HepG2 (cell line): ENCODE results near the gene FKBP8. TPM values are rescaled to one million over a fixed set of nuclear protein-coding genes. Genes with fewer than 3 reads are reported as not detected.

Experiments
- ARHGAP35 ChIP-seq: sonication (generic); formaldehyde crosslinking; IDR thresholded peaks from 2 replicates; pipeline ENCODE4 v1.9.0; 2022; ENCODE audit warnings: mild to moderate bottlenecking, inconsistent platforms, moderate library complexity, missing genetic modification reagents, borderline replicate concordance
- FLYWCH1 ChIP-seq: sonication (generic); formaldehyde crosslinking; IDR thresholded peaks from 2 replicates; pipeline ENCODE4 v1.8.1; 2023; ENCODE audit warnings: mild to moderate bottlenecking, missing genetic modification reagents
- FOXM1 ChIP-seq: sonication (generic); formaldehyde crosslinking; IDR thresholded peaks from 2 replicates; pipeline ENCODE4 v1.5.0; 2020; ENCODE audit warnings: missing genetic modification reagents
- IRF2 ChIP-seq: IDR thresholded peaks from 2 replicates; pipeline ENCODE4 v1.6.1; 2018; ENCODE audit warnings: missing genetic modification reagents, missing compliant biosample characterization
- KLF12 ChIP-seq: sonication (generic); formaldehyde crosslinking; IDR thresholded peaks from 2 replicates; pipeline ENCODE4 v1.4.0; 2020; ENCODE audit warnings: missing genetic modification reagents, borderline replicate concordance
- MATR3 ChIP-seq: sonication (generic); formaldehyde crosslinking; IDR thresholded peaks from 2 replicates; pipeline ENCODE4 v1.4.0; 2020; ENCODE audit warnings: missing genetic modification reagents
- MXD4 ChIP-seq: IDR thresholded peaks from 2 replicates; pipeline ENCODE4 v1.6.1; 2016; ENCODE audit warnings: mild to moderate bottlenecking, missing biosample characterization, missing genetic modification reagents
- NRL ChIP-seq: sonication (generic); formaldehyde crosslinking; IDR thresholded peaks from 2 replicates; pipeline ENCODE4 v1.5.0; 2020; ENCODE audit warnings: missing genetic modification reagents, mild to moderate bottlenecking, moderate library complexity, borderline replicate concordance
- PAXIP1 ChIP-seq: sonication (generic); formaldehyde crosslinking; conservative IDR thresholded peaks from 2 replicates; pipeline ENCODE4 v1.4.0; 2020; ENCODE audit warnings: mild to moderate bottlenecking, missing genetic modification reagents, moderate library complexity
- THAP11 ChIP-seq: IDR thresholded peaks from 2 replicates; pipeline ENCODE4 v1.6.1; 2016; ENCODE audit warnings: missing biosample characterization, missing genetic modification reagents
- ZBTB20 ChIP-seq: sonication (generic); formaldehyde crosslinking; IDR thresholded peaks from 2 replicates; pipeline ENCODE4 v1.8.1; 2023; ENCODE audit warnings: missing genetic modification reagents, low read depth, mild to moderate bottlenecking, borderline replicate concordance
- ZNF546 ChIP-seq: sonication (generic); formaldehyde crosslinking; conservative IDR thresholded peaks from 2 replicates; pipeline ENCODE4 v1.8.1; 2023; ENCODE audit warnings: mild to moderate bottlenecking, missing genetic modification reagents
- ZNF547 ChIP-seq: sonication (generic); formaldehyde crosslinking; IDR thresholded peaks from 2 replicates; pipeline ENCODE4 v1.5.1; 2020; ENCODE audit warnings: mild to moderate bottlenecking, missing genetic modification reagents
- polyA plus RNA-seq, 8 experiments: library from polyadenylated mRNA; depleted of rRNA in 3 of 8; stranded (reverse) in 7 of 8; unstranded in 1 of 8; fragments of >200 nt; fragmentation: Illumina TruSeq in 4 of 8; extraction: Trizol in 4 of 8; gene quantifications; 2 replicates each; pipeline versions ENCODE4 v1.2.1 to v1.2.3, GENCODE V29; 2011 to 2016; ENCODE audit warnings: low read depth in 4 of 8, missing spikeins in 1 of 8, mixed read lengths in 1 of 8; ENCODE audit not compliant: insufficient read depth in 1 of 8
- total RNA-seq, 5 experiments: library from RNA; depleted of rRNA; stranded (reverse); fragments of >200 nt; fragmentation: Illumina TruSeq; extraction: Trizol; gene quantifications; 2 replicates each; pipeline ENCODE4 v1.2.3, GENCODE V29; 2016; ENCODE audit warnings: low read depth in 1 of 5
- TF ChIP-seq, protein P1 (sequence below), 2 experiments: sonication (generic) in 1 of 2; formaldehyde crosslinking in 1 of 2; IDR thresholded peaks; 2 replicates each; pipeline versions ENCODE4 v1.4.0 to v1.6.1; 2016 to 2020; ENCODE audit warnings: borderline replicate concordance in 1 of 2, low read depth in 1 of 2, mild to moderate bottlenecking in 1 of 2, missing genetic modification reagents in 1 of 2
- TF ChIP-seq, protein P2 (sequence below): sonication (generic); formaldehyde crosslinking; IDR thresholded peaks from 2 replicates; pipeline ENCODE4 v1.5.0; 2020; ENCODE audit warnings: missing genetic modification reagents, mild to moderate bottlenecking, borderline replicate concordance
- TF ChIP-seq, protein P3 (sequence below): IDR thresholded peaks from 2 replicates; pipeline ENCODE4 v1.6.1; 2016
- TF ChIP-seq, protein P4 (sequence below): sonication (generic); formaldehyde crosslinking; IDR thresholded peaks from 2 replicates; pipeline ENCODE4 v1.4.0; 2020; ENCODE audit warnings: mild to moderate bottlenecking, missing genetic modification reagents

FKBP8 gene
- total and polyA plus RNA-seq, 2 of the 13 experiments (the other 11 are each of a cell fraction or from before 2014, with no cell fraction given) = 81.7 to 93.9 TPM

DNA sequence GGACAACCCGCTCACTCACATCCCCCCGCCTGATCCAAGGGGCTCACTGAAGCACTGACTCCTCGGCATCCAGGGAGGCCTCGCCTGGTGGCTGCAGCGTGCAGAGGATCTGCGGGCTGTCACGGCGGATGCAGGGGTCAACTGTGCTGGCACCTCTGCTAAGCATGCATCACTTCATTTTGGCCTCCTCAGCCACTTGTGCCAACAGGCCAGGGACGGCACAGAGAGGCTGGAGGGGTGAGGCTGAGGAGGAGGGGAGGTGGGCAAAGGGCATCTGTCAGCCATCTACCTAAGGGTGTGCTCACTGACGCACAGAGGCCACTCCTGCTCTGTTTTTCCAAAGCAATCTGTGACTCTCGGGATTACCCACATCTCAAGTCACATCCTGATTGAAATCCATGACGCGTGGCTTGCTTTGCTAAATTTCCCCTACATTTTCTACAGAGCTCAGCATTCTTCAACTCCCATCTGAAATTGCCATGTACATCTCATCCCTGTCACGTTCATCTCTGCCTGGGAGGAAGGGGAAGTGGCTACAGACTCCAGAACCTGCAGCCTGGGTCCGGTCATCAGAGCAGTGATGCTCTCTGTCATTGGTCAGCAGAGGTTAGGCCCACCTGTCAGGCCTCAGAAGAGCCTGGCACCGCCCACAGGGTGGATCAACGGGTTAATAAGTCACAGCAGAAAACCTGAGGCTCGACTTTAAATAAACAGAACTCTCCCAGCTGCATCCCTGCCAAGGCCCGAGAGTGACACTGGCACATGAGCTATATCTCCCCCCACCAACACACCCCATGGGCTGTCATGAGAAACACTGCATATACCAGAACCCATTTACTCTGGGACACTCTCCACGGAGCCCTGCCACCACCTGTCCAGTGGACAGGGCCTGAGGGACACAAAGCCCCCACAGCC, 39.1 kb downstream of the FKBP8 start (continued):
- TF ChIP-seq, protein P1, sequence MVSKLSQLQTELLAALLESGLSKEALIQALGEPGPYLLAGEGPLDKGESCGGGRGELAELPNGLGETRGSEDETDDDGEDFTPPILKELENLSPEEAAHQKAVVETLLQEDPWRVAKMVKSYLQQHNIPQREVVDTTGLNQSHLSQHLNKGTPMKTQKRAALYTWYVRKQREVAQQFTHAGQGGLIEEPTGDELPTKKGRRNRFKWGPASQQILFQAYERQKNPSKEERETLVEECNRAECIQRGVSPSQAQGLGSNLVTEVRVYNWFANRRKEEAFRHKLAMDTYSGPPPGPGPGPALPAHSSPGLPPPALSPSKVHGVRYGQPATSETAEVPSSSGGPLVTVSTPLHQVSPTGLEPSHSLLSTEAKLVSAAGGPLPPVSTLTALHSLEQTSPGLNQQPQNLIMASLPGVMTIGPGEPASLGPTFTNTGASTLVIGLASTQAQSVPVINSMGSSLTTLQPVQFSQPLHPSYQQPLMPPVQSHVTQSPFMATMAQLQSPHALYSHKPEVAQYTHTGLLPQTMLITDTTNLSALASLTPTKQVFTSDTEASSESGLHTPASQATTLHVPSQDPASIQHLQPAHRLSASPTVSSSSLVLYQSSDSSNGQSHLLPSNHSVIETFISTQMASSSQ (IDR thresholded peaks at IDR 0.05; ENCODE audit: low read depth) = peak; percentile 79
- TF ChIP-seq, protein P1 (CRISPR knock-in tag; IDR thresholded peaks at IDR 0.05; ENCODE audit: borderline replicate concordance) = peak; percentile 89; the same call in 1 of the 2 replicates
- peak; percentile 40; the same call in 1 of the 2 replicates for TF ChIP-seq ZBTB20 (CRISPR knock-in tag)
- TF ChIP-seq ZNF547 (CRISPR knock-in tag) = 0 out of 2 replicates have a peak, but pooled peaks have one; percentile 55
- 0 out of 2 replicates have a peak, but pooled peaks have one; percentile 28 for TF ChIP-seq ZNF546 (CRISPR knock-in tag)
- TF ChIP-seq IRF2 (CRISPR knock-in tag) = peak; percentile 43; the same call in 1 of the 2 replicates
- TF ChIP-seq FOXM1 (CRISPR knock-in tag) = no peak
- no peak for TF ChIP-seq KLF12
- TF ChIP-seq PAXIP1 (CRISPR knock-in tag) = peak; percentile 67
- TF ChIP-seq MXD4 (CRISPR knock-in tag) = peak; percentile 74
- 0 out of 2 replicates have a peak, but pooled peaks have one; percentile 83 for TF ChIP-seq NRL
- TF ChIP-seq, protein P2, sequence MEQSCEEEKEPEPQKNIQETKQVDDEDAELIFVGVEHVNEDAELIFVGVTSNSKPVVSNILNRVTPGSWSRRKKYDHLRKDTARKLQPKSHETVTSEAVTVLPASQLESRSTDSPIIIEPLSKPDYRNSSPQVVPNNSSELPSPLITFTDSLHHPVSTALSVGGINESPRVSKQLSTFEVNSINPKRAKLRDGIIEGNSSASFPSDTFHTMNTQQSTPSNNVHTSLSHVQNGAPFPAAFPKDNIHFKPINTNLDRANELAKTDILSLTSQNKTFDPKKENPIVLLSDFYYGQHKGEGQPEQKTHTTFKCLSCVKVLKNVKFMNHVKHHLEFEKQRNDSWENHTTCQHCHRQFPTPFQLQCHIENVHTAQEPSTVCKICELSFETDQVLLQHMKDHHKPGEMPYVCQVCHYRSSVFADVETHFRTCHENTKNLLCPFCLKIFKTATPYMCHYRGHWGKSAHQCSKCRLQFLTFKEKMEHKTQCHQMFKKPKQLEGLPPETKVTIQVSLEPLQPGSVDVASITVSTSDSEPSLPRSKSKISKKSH (CRISPR knock-in tag) = 0 out of 2 replicates have a peak, but pooled peaks have one; percentile 84
- no peak for TF ChIP-seq MATR3 (CRISPR knock-in tag)
- no peak for TF ChIP-seq FLYWCH1
- TF ChIP-seq THAP11 (CRISPR knock-in tag) = peak; percentile 59
- TF ChIP-seq, protein P3, sequence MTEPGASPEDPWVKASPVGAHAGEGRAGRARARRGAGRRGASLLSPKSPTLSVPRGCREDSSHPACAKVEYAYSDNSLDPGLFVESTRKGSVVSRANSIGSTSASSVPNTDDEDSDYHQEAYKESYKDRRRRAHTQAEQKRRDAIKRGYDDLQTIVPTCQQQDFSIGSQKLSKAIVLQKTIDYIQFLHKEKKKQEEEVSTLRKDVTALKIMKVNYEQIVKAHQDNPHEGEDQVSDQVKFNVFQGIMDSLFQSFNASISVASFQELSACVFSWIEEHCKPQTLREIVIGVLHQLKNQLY (CRISPR knock-in tag) = no peak
- no peak for TF ChIP-seq ARHGAP35 (CRISPR knock-in tag)
- TF ChIP-seq, protein P4, sequence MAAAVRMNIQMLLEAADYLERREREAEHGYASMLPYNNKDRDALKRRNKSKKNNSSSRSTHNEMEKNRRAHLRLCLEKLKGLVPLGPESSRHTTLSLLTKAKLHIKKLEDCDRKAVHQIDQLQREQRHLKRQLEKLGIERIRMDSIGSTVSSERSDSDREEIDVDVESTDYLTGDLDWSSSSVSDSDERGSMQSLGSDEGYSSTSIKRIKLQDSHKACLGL (CRISPR knock-in tag) = peak; percentile 15; the same call in 1 of the 2 replicates
